HG02973 (cell line): ENCODE results near the gene CEP19.

Source experiments
- ATAC-seq: cut with Tn5 transposase; IDR thresholded peaks from one replicate; pipeline ENCODE4 v1.9.1; 2021; ENCODE audit warnings: moderate library complexity; ENCODE audit not compliant: unreplicated experiment

CEP19 gene

GRCh38 chr3:196712514-196713413, 714 bp upstream of the CEP19 start:
- no peak for ATAC-seq

- ATAC-seq = no peak
Observed at GRCh38 chr3:196708467-196708866, 3.6 kb downstream of the CEP19 start.

- no peak for ATAC-seq
Observed at GRCh38 chr3:196707566-196707965, 4.5 kb downstream of the CEP19 start.

GRCh38 chr3:196706731-196707130, 5.3 kb downstream of the CEP19 start:
- no peak for ATAC-seq

- no peak for ATAC-seq
Observed at GRCh38 chr3:196706327-196706726, 5.7 kb downstream of the CEP19 start.

GRCh38 chr3:196700801-196701200, 11.2 kb downstream of the CEP19 start:
- no peak for ATAC-seq

- no peak for ATAC-seq
Observed at GRCh38 chr3:196699749-196700148, 12.3 kb downstream of the CEP19 start.

GRCh38 chr3:196697270-196697669, 14.8 kb downstream of the CEP19 start:
- no peak for ATAC-seq

- ATAC-seq = no peak
Observed at GRCh38 chr3:196695849-196696226, 16.2 kb downstream of the CEP19 start.

- ATAC-seq = no peak
Observed at GRCh38 chr3:196694941-196695848, 16.9 kb downstream of the CEP19 start.

- no peak for ATAC-seq
Observed at GRCh38 chr3:196694202-196694638, 17.8 kb downstream of the CEP19 start.

- no peak for ATAC-seq
Observed at GRCh38 chr3:196691386-196691785, 20.7 kb downstream of the CEP19 start.

GRCh38 chr3:196689941-196690660, 21.9 kb downstream of the CEP19 start:
- ATAC-seq = no peak

- ATAC-seq = no peak
Observed at GRCh38 chr3:196688349-196688748, 23.7 kb downstream of the CEP19 start.

- no peak for ATAC-seq
Observed at GRCh38 chr3:196686436-196686835, 25.6 kb downstream of the CEP19 start.

- ATAC-seq = peak; percentile 92
Observed at GRCh38 chr3:196684548-196685407, 27.3 kb downstream of the CEP19 start.

GRCh38 chr3:196677931-196678330, 34.1 kb downstream of the CEP19 start:
- ATAC-seq = no peak

- ATAC-seq = no peak
Observed at GRCh38 chr3:196677353-196677752, 34.7 kb downstream of the CEP19 start.

GRCh38 chr3:196673632-196674031, 38.4 kb downstream of the CEP19 start:
- no peak for ATAC-seq

GRCh38 chr3:196670339-196670738, 41.7 kb downstream of the CEP19 start:
- no peak for ATAC-seq
